K562 (cell line): ENCODE data around the gene EVI5L. TPM values are rescaled to one million over a fixed set of nuclear protein-coding genes. Genes with fewer than 3 reads are reported as not detected.

Source experiments
- ESRRA ChIP-seq: fragments of 450-650 bp; IDR thresholded peaks from 2 replicates; pipeline ENCODE4 v1.6.1; 2014; ENCODE audit warnings: low read depth, mild to moderate bottlenecking, moderate library complexity, borderline replicate concordance
- HDAC1 ChIP-seq, 2 experiments: fragments of 450-650 bp; IDR thresholded peaks; 2 replicates each; pipeline ENCODE4 v1.6.1; 2016 to 2017; ENCODE audit warnings: inconsistent platforms in 1 of 2, mild to moderate bottlenecking in 1 of 2, moderate library complexity in 1 of 2
- HOXB6 ChIP-seq: fragments of 250-450 bp; sonication (Bioruptor Pico); IDR thresholded peaks from 2 replicates; pipeline ENCODE4 v1.5.1; 2022; ENCODE audit warnings: mild to moderate bottlenecking, borderline replicate concordance
- MAZ ChIP-seq, 2 experiments: fragments of 450-650 bp in 1 of 2; sonication (generic) in 1 of 2; formaldehyde crosslinking; IDR thresholded peaks in 1 of 2; conservative IDR thresholded peaks in 1 of 2; 2 replicates each; pipeline versions ENCODE4 v1.4.0 to v1.5.0; 2020; ENCODE audit warnings: mild to moderate bottlenecking in 1 of 2, missing genetic modification reagents in 1 of 2
- MLLT1 ChIP-seq, 2 experiments: fragments of 450-650 bp; IDR thresholded peaks; 2 replicates each; pipeline ENCODE4 v1.6.1; 2016
- NCOA4 ChIP-seq: fragments of 450-650 bp; IDR thresholded peaks from 2 replicates; pipeline ENCODE4 v1.6.1; 2018; ENCODE audit warnings: mild to moderate bottlenecking; ENCODE audit not compliant: partially characterized antibody
- NR4A1 ChIP-seq, 2 experiments: fragments of 250-450 bp in 1 of 2; fragments of 450-650 bp in 1 of 2; sonication (Bioruptor Pico) in 1 of 2; IDR thresholded peaks; 2 replicates each; pipeline versions ENCODE4 v1.4.0 to v1.6.1; 2016 to 2020; ENCODE audit warnings: mild to moderate bottlenecking in 2 of 2, missing compliant biosample characterization in 1 of 2, missing genetic modification characterization in 1 of 2, moderate library complexity in 1 of 2
- PREB ChIP-seq: sonication (generic); formaldehyde crosslinking; IDR thresholded peaks from 2 replicates; pipeline ENCODE4 v1.8.1; 2023; ENCODE audit warnings: mild to moderate bottlenecking, missing genetic modification reagents
- SP1 ChIP-seq: sonication (generic); formaldehyde crosslinking; IDR thresholded peaks from 2 replicates; pipeline ENCODE4 v1.8.1; 2022; ENCODE audit warnings: mild to moderate bottlenecking, missing genetic modification reagents
- TAL1 ChIP-seq: fragments of 450-650 bp; IDR thresholded peaks from 2 replicates; pipeline ENCODE4 v1.6.1; 2016; ENCODE audit warnings: mild to moderate bottlenecking
- ZNF124 ChIP-seq: sonication (generic); formaldehyde crosslinking; IDR thresholded peaks from 2 replicates; pipeline ENCODE4 v1.8.1; 2022; ENCODE audit warnings: missing genetic modification reagents
- polyA plus RNA-seq, 8 experiments: library from polyadenylated mRNA; depleted of rRNA in 4 of 8; stranded (reverse) in 5 of 8; unstranded in 3 of 8; fragments of >200 nt; fragmentation: Nextera tagmentation in 2 of 8; fragmentation: Illumina TruSeq in 1 of 8; extraction: Ambion mirVana in 2 of 8; extraction: Trizol in 1 of 8; gene quantifications; 2 replicates each; pipeline versions ENCODE4 v1.2.1 to v1.2.3, GENCODE V29; 2011 to 2014; ENCODE audit warnings: inconsistent platforms in 1 of 8, missing spikeins in 1 of 8
- total RNA-seq, 7 experiments: library from RNA; depleted of rRNA in 6 of 7; stranded (reverse); fragments of >200 nt in 6 of 7; fragmentation: Illumina TruSeq in 2 of 7; extraction: Trizol in 2 of 7; gene quantifications; 2 replicates each; pipeline versions ENCODE4 v1.2.1 to v1.2.3, GENCODE V29; 2011 to 2021; ENCODE audit warnings: low replicate concordance in 1 of 7

EVI5L gene
- total and polyA plus RNA-seq, 9 of the 15 experiments (the other 6 are each of a cell fraction or from before 2014, with no cell fraction given), result 0.69 to 1.8 (median 1.2) TPM; not detected in 2

- TF ChIP-seq SP1 (CRISPR knock-in tag) (peak; percentile 82), NCOA4 (no peak), ZNF124 (CRISPR knock-in tag) (no peak), MLLT1 (IDR thresholded peaks at IDR 0.05) (0 out of 4 replicates have a peak, but pooled peaks of 1 of the 2 experiments have one; percentile 13), TAL1 (0 out of 2 replicates have a peak, but pooled peaks have one; percentile 1), ESRRA (peak; percentile 21; the same call in 1 of the 2 replicates), PREB (CRISPR knock-in tag) (no peak), HOXB6 (no peak), HDAC1 (IDR thresholded peaks at IDR 0.05) (peak in 1 of 2 experiments; percentile 66; a peak in 2 of 4 replicates), NR4A1 (CRISPR knock-in tag; IDR thresholded peaks at IDR 0.05) (0 out of 2 replicates have a peak, but pooled peaks have one; percentile 9), NR4A1 (tag; IDR thresholded peaks at IDR 0.05) (no peak), MAZ (CRISPR knock-in tag; conservative IDR thresholded peaks at IDR 0.05 in 1 of 2, IDR thresholded peaks at IDR 0.05 in 1 of 2) (peak in 1 of 2 experiments; percentile 69; a peak in 2 of 4 replicates)
Measured at GRCh38 chr19:7870571-7871436, 40.8 kb downstream of the EVI5L start (continued).
